CD4-positive, alpha-beta T cell treated with Interferon alpha-2 for 1 hour (primary cell): Measurements from ENCODE around the gene GRAMD2B.
"Not testable (repeated sequence)": the region's sequence is repeated elsewhere in the genome, so short reads cannot be mapped to it uniquely, and the experiment has no call there.

ENCODE experiments used
- DNase-seq, 2 donors: peaks; one replicate each; pipeline ENCODE4 v3.0.0-alpha.2; 2020 to 2022

Gene GRAMD2B

GRCh38 chr5:126452477-126452876 lies 29.3 kb downstream of the GRAMD2B start:
- DNase-seq = no peak

- no peak for DNase-seq
Measured at GRCh38 chr5:126454081-126454480, 30.9 kb downstream of the GRAMD2B start.

GRCh38 chr5:126454535-126454934 lies 31.3 kb downstream of the GRAMD2B start:
- no peak for DNase-seq

- no peak for DNase-seq
Measured at GRCh38 chr5:126455264-126455663, 32.1 kb downstream of the GRAMD2B start.

- no peak for DNase-seq
Measured at GRCh38 chr5:126455728-126456127, 32.5 kb downstream of the GRAMD2B start.

GRCh38 chr5:126456217-126456820 lies 33.1 kb downstream of the GRAMD2B start:
- no peak for DNase-seq

- no peak for DNase-seq
Measured at GRCh38 chr5:126460459-126460858, 37.2 kb downstream of the GRAMD2B start.

GRCh38 chr5:126460977-126461376 lies 37.8 kb downstream of the GRAMD2B start:
- DNase-seq = no peak

- DNase-seq = no peak
Measured at GRCh38 chr5:126461838-126462237, 38.6 kb downstream of the GRAMD2B start.

- DNase-seq = no peak
Measured at GRCh38 chr5:126462239-126463014, 39.2 kb downstream of the GRAMD2B start.

- DNase-seq = peak in 1 of 2 donors; percentile 25
Measured at GRCh38 chr5:126464016-126464415, 40.8 kb downstream of the GRAMD2B start.

GRCh38 chr5:126464959-126465358 lies 41.8 kb downstream of the GRAMD2B start:
- no peak for DNase-seq

- DNase-seq = no peak
Measured at GRCh38 chr5:126468091-126468490, 44.9 kb downstream of the GRAMD2B start.

- no peak for DNase-seq
Measured at GRCh38 chr5:126469536-126470316, 46.5 kb downstream of the GRAMD2B start.

- not testable (repeated sequence) for DNase-seq
Measured at GRCh38 chr5:126470529-126470928, 47.3 kb downstream of the GRAMD2B start.

GRCh38 chr5:126471247-126471646 lies 48.0 kb downstream of the GRAMD2B start:
- no peak for DNase-seq

- no peak for DNase-seq
Measured at GRCh38 chr5:126471875-126472537, 48.8 kb downstream of the GRAMD2B start.

- no peak for DNase-seq
Measured at GRCh38 chr5:126472538-126472889, 49.3 kb downstream of the GRAMD2B start.

- no peak for DNase-seq
Measured at GRCh38 chr5:126477294-126478117, 54.3 kb downstream of the GRAMD2B start.

- no peak for DNase-seq
Measured at GRCh38 chr5:126479810-126480209, 56.6 kb downstream of the GRAMD2B start.

GRCh38 chr5:126480824-126481223 lies 57.6 kb downstream of the GRAMD2B start:
- no peak for DNase-seq

GRCh38 chr5:126481243-126481642 lies 58.0 kb downstream of the GRAMD2B start:
- no peak for DNase-seq
